ENCODE results near the gene REEP6. TPM values are rescaled to one million over a fixed set of nuclear protein-coding genes. Genes with fewer than 3 reads are reported as not detected.

Gene REEP6
- total and polyA plus RNA-seq, 2 of the 8 experiments (the other 6 are each of a cell fraction or from before 2014, with no cell fraction given) = 12.6 to 20.7 TPM

DNA sequence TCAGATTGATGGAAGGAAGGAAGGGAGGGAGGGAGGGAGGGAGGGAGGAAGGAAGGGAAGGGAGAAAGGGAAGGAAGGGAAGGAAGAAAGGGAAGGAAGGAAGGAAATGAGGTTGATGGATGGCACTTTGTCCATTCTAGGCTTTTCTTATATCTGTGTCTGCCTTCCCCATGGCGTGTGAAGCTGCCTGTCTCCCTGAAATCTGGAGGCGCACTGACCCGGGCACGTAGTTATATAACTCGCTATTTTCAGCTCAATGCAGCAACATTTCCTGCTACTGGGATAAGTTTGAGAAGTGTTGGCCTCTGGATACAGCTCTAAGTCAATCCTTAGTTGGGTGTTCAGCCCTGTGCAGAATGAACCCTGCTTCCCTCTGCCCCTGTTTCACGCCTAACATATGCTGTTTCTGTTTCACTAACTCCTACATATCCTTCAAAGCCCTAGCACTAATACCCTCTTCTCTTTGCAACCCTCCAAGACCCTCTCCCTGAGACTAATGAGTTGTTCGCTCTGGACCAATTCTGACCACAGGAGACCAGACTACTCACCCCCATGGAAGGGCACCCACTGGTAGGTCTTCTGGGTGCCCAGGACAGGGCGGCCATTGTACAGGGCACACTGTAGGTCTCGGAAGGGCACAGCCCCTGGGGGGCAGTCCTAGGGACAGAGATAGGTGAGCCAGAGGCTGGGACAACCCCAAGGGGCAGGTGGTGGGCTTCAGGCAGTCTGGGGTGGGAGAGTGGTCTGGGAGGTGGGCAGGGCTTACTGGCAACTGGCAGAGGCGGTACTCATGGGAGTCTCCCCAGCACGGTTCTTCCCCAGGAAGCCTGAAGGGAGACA, 18.8 kb downstream of the REEP6 start:
- ChIA-PET POLR2A (ENCODE audit: partially characterized antibody) (interaction anchor here (1.5 kb wide), 1 partner anchor 72 kb away, joined by 3 read pairs; no protein-coding TSS in a partner anchor), CTCF (ENCODE audit: partially characterized antibody) (interaction anchor here (0.6 to 1.4 kb wide), 3 partner anchors 17 to 258 kb away, joined by 3 read pairs; no protein-coding TSS in a partner anchor)
- Histone ChIP-seq H3K4me1 (replicated peaks in 1 of 4; ENCODE audit: control insufficient read depth in 3 of 4, insufficient read depth in 4 of 4, low read length in 3 of 4) (peaks cover 0 to 3% (median 0%) of the 10 kb centered on the region in 4 experiments; a peak in 3 of 7 replicates), H3K27ac (ENCODE audit: low read depth, low read length) (no peak overlapping the region), H3K18ac (ENCODE audit: extremely low read depth, low read length) (no peak overlapping the region), H3K23me2 (ENCODE audit: low read depth, low read length) (peaks cover 6% of the 10 kb centered on the region; the same call in 1 of the 2 replicates), H3K27me3 (replicated peaks in 1 of 4; ENCODE audit: control insufficient read depth in 3 of 4, extremely low read depth in 1 of 4, insufficient read depth in 3 of 4, low read length in 3 of 4) (peaks cover 0 to 8% (median 5%) of the 10 kb centered on the region in 4 experiments; a peak in 6 of 7 replicates), H3K14ac (ENCODE audit: insufficient read length) (no peak overlapping the region), H4K91ac (replicated peaks; ENCODE audit: insufficient read length, low read length) (no peak overlapping the region), H2AFZ (ENCODE audit: low read length) (no peak overlapping the region), H3K23ac (ENCODE audit: insufficient read length) (no peak overlapping the region), H2BK15ac (ENCODE audit: low read length) (no peak overlapping the region), H3K79me1 (ENCODE audit: low read depth, low read length) (no peaks in the 10 kb centered on the region), H3K36me3 (ENCODE audit: control insufficient read depth in 2 of 4, insufficient read depth in 4 of 4, low read length in 3 of 4) (no peaks in the 10 kb centered on the region), H3K56ac (replicated peaks; ENCODE audit: insufficient read length, low read depth, low read length) (no peak overlapping the region), H3K4me3 (ENCODE audit: extremely low read depth in 1 of 4, insufficient read depth in 2 of 4, low read depth in 3 of 4, low read length in 4 of 4) (no peak overlapping the region), H3K4ac (replicated peaks; ENCODE audit: insufficient read length, low read depth, low read length) (no peak overlapping the region), H3K9me3 (ENCODE audit: insufficient read depth in 2 of 2, low read depth in 1 of 2, low read length in 1 of 2) (no peaks in the 10 kb centered on the region), H3K79me2 (ENCODE audit: control insufficient read depth in 1 of 2, insufficient read depth in 2 of 2, low read length in 2 of 2) (no peaks in the 10 kb centered on the region), H4K8ac (ENCODE audit: extremely low read depth, insufficient read depth, low read length) (no peak overlapping the region), H2AK5ac (ENCODE audit: low read depth, low read length) (no peak overlapping the region; the same call in 1 of the 2 replicates), H3K9ac (replicated peaks in 1 of 4; ENCODE audit: extremely low read depth in 1 of 4, low read depth in 3 of 4, low read length in 3 of 4) (no peak overlapping the region), H3K4me2 (ENCODE audit: insufficient read depth in 1 of 2, low read depth in 2 of 2, low read length in 2 of 2) (no peak overlapping the region), H4K5ac (ENCODE audit: insufficient read length, low read depth, low read length) (no peak overlapping the region), H2BK20ac (ENCODE audit: low read length) (peak overlapping the region; percentile 5; the same call in 1 of the 2 replicates), H2BK12ac (ENCODE audit: low read depth, low read length) (no peak overlapping the region; the same call in 1 of the 2 replicates), H2BK5ac (ENCODE audit: low read depth, low read length) (no peak overlapping the region), H2BK120ac (replicated peaks; ENCODE audit: low read depth, low read length) (no peak overlapping the region), H4K20me1 (replicated peaks in 1 of 2; ENCODE audit: control insufficient read depth in 1 of 2, insufficient read depth in 2 of 2, low read length in 2 of 2) (peaks cover 0 to 6% of the 10 kb centered on the region in 2 experiments)
- WGBS, 2 experiments (ENCODE audit: extremely low coverage in 1 of 2, insufficient coverage in 1 of 2, insufficient read length in 1 of 2, insufficient replicate concordance in 2 of 2, low coverage in 1 of 2, low lambda C conversion rate in 2 of 2, missing lambda C conversion rate in 1 of 2) = 86% methylated on average over 11 of the region's 11 CpGs; no CpG with 5 or more reads in 1 of the 2 experiments
- FAIRE-seq (no peak), DNase-seq (ENCODE audit: low read depth in 1 of 2, low spot score in 2 of 2) (no peak)
- TF ChIP-seq RFX5 (IDR thresholded peaks at IDR 0.05; ENCODE audit: borderline replicate concordance, low read depth, low read length) = no peak
- TF ChIP-seq POLR2A (IDR thresholded peaks at IDR 0.05; ENCODE audit: control extremely low read depth in 1 of 2, low read depth in 2 of 2, low read length in 2 of 2) = no peak
- no peak for TF ChIP-seq MAFK (IDR thresholded peaks at IDR 0.05; ENCODE audit: low read depth, low read length)
- TF ChIP-seq GTF2F1 (IDR thresholded peaks at IDR 0.05; ENCODE audit: borderline replicate concordance, low read depth, low read length) = no peak

Measured in H1 (cell line).